Eye (tissue), 1 donor: Measurements from ENCODE around the gene RHOV.
A peak's percentile ranks its signal among the peaks of the same experiment; 100 is the strongest.

Experiments used
- DNase-seq: peaks from one replicate; pipeline ENCODE4 v3.0.0-alpha.2; 2015

Gene RHOV

DNA sequence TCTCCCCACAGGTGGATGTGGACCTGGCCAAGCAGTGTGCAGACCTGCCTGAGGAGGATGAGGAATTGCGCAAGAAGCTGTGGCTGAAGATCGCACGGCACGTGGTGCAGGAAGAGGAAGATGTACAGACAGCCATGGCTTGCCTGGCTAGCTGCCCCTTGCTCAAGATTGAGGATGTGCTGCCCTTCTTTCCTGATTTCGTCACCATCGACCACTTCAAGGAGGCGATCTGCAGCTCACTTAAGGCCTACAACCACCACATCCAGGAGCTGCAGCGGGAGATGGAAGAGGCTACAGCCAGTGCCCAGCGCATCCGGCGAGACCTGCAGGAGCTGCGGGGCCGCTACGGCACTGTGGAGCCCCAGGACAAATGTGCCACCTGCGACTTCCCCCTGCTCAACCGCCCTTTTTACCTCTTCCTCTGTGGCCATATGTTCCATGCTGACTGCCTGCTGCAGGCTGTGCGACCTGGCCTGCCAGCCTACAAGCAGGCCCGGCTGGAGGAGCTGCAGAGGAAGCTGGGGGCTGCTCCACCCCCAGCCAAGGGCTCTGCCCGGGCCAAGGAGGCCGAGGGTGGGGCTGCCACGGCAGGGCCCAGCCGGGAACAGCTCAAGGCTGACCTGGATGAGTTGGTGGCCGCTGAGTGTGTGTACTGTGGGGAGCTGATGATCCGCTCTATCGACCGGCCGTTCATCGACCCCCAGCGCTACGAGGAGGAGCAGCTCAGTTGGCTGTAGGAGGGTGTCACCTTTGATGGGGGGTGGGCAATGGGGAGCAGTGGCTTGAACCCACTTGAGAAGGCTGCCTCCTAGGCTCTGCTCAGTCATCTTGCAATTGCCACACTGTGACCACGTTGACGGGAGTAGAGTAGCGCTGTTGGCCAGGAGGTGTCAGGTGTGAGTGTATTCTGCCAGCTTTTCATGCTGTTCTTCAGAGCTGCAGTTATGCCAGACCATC is 28.8 kb upstream of the RHOV start:
- no peak for DNase-seq

DNA sequence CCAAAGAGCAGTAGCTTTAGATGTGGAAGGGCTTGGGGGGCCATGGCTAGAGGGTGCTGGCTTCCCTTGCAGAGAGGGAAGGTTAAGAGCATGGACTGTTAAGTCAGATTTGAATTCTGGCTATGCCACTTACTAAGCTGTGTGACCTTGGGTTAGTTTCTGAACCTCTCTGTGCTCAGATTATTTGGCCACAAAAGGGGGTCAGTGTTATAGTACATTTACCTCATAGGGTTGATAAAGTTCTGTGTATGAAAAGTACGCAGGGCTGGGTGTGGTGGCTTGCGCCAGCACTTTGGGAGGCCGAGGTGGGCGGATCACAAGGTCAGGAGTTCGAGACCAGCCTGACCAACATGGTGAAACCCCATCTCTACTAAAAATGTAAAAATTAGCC is 27.0 kb upstream of the RHOV start:
- no peak for DNase-seq

DNA sequence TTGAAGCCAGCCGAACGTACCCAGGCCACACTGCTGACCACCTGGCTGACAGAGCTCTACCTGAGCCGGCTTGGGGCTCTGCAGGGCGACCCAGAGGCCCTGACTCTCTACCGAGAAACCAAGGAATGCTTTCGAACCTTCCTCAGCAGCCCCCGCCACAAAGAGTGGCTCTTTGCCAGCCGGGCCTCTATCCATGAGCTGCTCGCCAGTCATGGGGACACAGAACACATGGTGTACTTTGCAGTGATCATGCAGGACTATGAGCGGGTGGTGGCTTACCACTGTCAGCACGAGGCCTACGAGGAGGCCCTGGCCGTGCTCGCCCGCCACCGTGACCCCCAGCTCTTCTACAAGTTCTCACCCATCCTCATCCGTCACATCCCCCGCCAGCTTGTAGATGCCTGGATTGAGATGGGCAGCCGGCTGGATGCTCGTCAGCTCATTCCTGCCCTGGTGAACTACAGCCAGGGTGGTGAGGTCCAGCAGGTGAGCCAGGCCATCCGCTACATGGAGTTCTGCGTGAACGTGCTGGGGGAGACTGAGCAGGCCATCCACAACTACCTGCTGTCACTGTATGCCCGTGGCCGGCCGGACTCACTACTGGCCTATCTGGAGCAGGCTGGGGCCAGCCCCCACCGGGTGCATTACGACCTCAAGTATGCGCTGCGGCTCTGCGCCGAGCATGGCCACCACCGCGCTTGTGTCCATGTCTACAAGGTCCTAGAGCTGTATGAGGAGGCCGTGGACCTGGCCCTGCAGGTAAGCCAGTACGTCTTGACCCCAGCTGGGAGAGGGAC is 26.4 kb upstream of the RHOV start:
- DNase-seq, result no peak

DNA sequence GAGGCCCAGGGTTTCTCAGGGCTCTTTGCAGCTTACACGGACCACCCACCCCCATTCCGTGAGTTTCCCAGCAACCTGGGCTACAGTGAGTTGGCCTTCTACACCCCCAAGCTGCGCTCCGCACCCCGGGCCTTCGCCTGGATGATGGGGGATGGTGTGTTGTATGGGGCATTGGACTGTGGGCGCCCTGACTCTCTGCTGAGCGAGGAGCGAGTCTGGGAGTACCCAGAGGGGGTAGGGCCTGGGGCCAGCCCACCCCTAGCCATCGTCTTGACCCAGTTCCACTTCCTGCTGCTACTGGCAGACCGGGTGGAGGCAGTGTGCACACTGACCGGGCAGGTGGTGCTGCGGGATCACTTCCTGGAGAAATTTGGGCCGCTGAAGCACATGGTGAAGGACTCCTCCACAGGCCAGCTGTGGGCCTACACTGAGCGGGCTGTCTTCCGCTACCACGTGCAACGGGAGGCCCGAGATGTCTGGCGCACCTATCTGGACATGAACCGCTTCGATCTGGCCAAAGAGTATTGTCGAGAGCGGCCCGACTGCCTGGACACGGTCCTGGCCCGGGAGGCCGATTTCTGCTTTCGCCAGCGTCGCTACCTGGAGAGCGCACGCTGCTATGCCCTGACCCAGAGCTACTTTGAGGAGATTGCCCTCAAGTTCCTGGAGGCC is 25.6 kb upstream of the RHOV start:
- no peak for DNase-seq

DNA sequence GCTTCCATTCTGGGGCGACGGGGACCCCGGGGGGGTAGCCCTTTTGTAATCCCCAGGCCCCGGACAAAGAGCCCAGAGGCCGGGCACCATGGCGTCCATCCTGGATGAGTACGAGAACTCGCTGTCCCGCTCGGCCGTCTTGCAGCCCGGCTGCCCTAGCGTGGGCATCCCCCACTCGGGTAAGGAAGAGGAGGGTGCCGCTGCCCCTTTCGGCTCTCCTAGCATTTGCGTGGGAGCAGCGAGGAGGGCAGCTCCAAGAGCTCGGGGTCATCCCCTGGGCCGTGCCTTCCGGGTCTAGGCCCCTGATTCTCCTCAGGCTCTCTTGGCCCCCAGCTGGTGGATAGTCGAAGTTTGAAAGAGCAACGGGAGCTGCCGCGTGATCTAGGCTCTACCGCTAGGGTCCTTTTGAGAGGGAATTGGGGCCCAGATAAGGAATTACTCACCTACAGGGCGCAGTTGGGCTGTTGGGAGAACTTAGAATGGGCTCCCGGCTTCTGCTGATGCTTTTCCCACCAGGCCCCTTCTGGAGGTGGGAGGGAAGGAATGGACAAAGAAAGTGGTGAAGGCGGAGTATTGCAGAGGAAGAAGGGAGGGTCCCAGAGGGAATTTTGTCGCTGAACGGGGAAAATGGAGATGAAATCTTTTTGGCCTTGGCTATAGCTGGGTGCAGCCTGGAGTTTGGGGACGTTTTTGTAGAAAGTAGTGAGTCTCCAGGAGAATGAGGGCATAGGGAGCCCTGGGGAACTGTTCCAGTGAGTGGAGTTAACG is 20.8 kb upstream of the RHOV start:
- peak; percentile 90 for DNase-seq

DNA sequence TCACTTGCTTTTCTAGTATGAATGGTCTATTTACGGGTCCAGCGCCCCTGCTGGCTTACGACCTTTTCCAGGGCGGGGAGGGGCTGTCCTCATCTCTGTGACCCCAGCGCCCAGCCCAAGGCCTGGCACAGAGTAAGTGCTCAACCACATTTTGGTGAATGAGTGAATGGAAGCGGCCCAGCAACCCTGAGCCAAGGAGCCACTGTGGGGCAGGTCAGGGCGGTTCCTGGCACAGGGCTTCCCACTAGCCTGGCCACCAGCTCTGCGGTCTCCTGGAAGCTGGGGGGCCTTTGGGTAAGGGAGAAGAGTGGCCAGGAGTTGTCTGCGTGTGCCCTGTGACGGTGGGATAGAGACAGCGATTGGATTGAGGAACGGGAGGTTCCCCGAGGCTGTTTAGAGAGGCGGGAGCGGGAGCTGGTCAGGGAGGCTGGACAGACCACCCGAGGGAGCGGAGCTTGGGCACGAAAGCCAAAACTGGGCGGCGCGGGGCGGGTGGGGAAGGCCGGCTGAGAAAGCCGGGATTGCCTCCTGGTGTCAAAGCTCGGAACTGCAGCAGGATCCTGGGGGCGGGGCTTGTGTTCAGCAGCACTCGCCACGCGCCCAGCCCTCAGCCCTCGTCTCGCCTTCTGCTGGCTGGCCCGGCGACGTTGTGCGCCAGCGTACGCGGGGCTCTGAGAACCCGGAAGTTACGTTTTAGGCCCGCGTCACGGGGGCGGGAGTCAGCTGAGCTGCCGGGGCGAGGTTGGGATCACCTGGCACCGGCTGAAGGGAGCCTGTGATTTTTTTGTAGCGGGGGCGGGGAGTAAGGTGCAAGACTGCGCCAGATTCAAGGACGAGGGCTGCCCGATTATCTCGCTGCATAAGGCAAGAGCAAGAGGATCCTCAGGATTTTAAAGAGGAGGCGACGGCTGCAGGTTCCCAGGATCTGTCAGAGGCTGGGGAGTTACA is 20.0 kb upstream of the RHOV start, which contains the start of gene VPS18:
Gene VPS18 (plus strand): TSS at position 718 of the 948 bp plus-strand sequence. CDS start 319 bp downstream, outside the sequence.
- peak; percentile 99 for DNase-seq

DNA sequence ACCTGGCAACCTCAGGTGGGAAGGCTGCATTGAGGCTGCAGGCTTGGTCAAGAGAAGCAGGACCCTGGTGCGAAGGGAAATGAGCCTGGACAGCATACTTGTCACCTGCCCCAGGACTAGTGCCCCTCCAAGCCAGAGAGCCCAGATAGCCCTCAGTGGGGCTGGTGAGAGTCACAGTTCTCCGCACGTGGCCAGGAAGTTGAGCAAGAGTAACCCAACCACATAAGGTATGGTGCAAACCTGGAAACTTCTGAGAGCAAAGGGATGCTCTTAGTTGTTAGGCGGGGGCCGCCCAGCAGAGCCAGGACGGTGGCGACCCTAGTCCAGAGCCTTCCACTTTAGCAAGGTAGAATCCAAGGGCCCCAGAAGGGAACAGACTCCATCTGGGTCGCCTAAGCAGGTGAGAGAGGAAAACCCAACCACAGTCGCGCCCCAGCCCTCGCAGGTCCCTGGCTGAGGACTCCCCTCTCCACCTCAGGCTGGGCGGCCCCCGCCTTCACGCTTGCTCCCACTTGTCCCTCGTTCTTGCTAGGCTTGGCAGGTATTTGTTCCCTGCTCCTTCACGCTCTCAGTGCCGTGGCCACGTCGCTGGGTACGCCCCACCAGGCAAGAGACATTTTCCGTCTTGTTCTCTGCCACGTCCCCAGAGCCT is 19.1 kb upstream of the RHOV start:
- DNase-seq, result no peak

DNA sequence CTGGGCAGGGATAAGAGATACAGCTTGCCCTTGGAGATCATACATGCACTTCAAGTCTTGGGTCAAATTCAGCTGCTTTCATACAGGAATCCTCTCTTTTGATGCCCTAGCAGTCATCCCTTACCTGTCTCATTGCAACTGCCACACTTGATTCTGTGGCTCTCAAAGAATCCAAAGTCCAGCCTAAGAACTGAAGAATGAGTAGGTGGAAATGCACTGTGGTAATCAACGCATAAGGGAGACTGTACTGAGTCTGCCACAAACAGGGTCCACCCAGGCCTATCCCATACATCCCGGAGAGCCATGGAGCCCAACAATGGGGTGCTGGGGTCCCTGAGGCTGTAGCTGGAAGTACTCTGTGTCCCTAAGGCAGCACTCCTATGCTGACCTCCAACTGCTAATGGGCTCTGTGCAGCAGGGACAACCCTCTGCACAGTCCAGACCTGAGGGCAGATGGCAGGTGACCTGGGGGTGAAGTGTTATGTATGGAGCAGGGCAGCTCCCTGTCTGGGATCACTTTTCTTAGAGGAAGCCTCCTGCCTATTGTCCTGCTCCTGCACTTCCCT is 18.5 kb upstream of the RHOV start:
- DNase-seq, result no peak

DNA sequence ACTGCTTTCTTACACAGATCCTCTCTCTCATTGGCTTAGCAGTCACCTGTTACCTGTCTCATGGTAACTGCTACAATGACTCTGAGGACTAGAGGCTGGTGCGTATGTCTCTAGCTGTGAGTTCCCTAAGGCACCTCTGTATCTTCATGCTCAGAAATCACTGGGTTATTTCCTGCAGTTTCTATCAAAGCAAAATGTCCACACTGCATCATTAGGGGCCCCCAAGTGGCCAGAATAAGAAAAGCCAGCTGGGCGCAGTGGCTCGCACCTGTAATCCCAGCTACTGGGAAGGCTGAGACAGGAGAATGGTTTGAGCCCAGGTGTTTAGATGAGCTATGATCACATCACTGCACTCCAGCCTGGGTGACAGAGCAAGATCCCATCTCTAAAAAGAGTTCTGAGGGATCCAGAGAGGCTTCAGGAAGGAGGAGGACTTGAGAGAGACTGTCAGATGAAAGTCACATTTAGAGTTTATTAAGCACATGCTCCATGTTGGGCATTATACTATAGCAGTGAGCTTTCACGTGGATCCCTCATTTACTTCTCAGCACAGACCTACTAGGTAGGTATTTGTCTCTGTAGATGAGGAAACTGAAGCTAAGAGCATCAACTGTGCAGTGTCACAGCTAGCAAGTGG is 17.9 kb upstream of the RHOV start:
- DNase-seq, result peak; percentile 77

DNA sequence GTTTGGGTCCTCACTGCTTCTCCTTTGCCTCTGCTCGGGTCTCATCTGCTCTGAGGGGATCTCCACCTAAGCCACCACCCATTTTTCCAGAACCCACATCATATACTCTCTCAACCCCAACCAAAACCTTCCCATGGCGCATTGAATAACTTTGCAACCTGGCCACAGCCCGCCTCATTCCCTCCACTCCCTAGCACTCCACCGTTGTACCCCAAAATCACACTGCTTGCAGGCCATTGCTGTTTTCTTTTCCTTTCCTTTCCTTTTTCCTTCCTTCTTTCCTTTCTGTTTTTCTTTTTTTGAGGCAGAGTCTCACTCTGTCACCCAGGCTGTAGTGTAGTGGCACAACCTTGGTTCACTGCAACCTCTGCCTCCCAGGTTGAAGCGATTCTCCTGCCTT is 17.1 kb upstream of the RHOV start:
- DNase-seq, result no peak

DNA sequence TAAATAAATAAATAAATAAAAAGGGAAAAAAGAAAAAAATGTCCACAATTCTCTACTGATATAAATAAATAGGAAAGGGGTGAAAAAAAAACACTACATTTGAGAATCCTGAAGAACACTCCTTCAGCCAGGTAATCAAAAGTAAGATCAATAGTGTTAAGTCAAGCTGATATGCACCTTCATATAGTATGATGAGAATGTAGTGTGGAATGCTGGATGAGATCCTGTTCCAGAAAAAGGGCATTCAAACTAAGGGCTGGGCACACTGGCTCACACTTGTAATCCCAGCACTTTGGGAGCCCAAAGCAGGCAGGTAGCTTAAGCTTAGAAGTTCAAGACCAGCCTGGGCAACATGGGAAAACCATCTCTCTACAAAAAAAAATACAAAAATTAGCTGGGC is 15.1 kb upstream of the RHOV start:
- DNase-seq, result no peak

DNA sequence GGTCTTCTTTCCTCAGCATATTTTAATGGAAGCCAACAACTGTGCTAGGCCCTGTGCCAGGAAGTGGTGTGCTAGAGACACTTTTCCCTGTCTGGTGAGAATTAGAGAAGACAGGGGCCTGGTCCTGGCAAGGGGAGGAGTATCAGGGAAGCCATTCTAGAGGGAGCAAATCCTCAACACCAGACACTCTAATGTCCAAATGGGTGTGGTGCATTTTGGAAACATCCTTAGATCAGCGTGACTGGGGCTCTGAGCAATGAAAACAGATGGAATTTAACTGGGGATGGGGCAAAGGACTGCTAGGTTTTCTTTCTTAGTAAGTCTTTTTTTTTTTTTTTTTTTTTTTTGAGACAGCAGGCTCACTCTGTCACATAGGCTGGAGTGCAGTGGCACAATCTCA is 12.6 kb upstream of the RHOV start:
- no peak for DNase-seq

DNA sequence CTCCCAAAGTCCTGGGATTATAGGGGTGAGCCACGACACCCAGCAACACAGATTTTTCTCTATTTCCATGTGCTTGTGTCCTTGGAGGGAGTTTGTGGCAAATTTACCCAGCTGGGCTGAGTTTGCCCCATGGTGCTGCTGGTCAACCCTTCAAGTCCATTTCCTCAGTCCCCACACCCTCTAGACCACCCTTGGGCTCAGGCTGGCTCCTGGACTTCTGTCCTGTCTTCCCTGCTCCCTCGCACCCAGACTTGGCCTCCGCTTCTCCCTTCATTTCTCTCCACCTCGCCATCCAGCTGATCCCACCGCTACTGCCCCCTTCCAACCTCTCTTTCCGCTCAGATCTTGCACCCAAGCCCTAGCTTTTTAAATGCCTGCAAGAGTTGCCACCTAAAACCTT is 7.3 kb upstream of the RHOV start:
- no peak for DNase-seq

DNA sequence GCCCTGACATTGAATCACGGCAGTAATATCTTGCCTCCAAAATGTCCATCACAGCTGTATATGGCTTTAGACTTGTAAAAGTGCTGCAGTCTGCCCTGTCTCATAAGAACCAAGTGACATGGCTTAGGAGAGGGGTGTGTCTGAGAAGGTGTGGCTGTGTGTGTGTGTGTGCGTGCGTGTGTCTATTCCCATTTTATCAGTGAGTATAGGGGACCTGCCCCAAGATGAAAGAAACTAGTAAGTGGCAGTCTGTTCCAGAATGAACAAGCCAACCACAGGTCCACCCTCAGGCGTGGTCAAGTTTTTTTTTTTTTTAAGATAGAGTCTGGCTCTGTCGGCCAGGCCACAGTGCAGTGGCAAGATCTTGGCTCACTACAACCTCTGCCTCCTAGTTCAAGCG is 5.6 kb upstream of the RHOV start:
- DNase-seq, result no peak

DNA sequence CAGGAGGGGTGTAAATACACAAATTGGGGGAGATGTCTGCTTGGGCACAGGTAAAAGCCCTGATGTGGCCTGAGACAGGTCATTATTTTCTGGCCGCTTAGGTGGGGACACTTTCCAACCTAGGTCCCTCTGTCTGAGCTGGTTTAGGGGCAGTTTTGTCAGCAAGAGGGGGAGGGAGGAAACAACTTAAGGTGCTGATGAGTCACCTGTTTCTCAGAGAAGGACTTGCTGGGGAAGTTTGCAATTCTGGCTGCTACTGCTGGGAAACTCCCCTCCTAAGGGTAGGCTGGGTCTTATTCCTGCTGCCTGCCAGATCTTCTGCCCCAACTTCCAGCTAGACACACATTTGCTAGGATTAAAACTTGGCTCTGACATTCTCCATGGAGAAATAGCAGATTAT is 4.8 kb upstream of the RHOV start:
- DNase-seq, result no peak

DNA sequence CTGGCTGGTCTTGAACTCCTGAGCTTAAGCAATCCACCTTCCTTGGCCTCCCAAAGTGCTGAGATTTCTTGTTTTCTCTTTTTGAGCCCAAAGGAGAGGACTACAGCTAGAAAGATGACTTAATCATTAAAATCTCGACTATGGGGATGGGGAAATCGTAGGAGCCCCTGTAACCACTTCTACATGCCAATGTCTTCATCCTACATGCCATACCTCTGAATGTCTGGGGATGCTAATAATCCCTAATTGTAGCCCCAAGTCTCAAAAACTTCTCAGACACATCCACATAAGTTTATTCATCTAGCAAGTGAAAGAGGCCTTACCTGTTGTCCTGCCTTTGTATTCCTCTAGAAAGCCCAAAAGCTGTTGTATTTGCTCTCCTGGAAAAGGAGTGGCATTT is 3.7 kb upstream of the RHOV start:
- no peak for DNase-seq

DNA sequence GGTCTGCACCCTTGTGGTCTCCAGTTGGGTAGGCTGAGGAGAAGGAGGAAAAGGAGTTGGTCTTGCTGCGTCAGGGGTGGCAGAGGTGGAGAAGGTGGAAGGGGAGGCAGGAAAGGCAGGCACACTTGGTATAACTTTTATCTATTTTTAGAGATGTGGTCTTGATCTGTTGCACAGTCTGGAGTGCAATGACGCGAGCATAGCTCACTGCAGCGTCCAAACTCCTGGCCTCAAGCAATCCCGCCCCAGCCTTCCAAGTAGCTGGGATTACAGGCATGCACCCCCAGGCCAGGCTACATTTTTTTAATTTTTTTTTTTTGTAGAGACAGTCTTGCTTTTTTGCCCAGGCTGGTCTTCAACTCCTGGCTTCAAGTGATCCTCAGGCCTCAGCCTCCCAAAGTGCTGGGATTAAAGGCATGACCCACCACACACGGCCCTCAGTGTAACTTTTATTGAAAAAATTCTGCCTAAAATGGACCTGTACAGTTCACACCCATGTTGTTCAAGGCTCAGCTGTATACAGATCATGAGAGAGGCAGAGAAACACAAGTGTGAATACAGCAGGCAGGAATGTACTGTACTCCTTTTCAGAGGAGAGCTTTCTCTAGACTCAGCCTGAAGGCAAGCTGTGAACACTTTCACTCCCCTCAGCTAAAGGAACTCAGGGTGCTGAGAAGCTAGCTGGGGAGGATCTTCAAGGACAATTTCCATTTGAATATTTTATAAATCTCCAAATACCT is 2.1 kb upstream of the RHOV start:
- no peak for DNase-seq

DNA sequence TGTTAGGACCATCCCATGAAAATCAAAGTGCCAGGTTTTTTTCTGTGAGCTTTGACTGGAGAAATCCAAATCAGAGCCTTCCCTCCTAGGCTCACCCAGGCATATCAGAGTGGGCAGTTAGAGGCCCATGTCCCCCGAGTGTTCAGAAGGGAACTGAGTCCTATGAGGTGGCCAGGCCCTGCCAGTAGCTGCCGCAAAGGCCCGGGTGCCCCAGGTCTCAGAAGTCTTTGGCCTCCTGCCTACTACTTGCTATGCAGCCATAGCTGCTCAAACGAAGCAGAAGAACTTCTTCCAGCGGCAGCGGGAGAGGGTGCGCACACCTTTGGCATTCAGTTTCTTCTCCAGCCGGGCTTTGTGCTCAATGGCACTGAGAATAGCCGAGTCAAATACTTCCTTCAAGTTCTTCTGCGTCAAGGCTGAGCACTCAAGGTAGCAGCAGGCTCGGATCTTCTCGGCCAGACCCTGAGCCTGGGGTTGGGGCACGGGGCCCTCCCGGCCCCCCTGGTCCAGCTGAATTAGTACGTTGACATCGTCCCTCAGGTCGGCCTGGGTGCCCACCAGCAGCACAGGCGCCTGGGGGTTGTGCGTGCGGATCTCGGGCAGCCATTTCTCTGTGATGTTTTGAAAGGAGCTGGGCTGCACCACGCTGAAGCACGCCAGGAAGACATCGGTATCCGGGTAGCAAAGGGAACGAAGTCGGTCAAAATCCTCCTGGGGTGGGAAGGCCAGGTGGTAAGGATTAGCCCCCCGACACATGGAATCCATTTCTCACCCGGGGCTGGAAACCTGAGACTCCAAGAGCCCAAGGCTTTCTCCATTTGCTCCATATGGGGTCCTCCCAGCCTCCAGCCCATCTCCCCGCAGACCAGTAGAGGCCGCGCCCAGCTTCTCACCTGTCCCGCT is 992 bp downstream of the RHOV start:
- DNase-seq, result no peak
